BLaER1 treated with 17β-estradiol and CSF1 and Interleukin-3, amounts not matched to agents 10 nM and 100 nM (cell line): ENCODE measurements around the gene RPS14.

ENCODE experiments used
- H3K27ac ChIP-seq, 11 experiments: shearing (Covaris generic); formaldehyde crosslinking; 2 replicates each; pipeline ENCODE4 v1.8.1; 2022
- H3K27me3 ChIP-seq, 11 experiments: shearing (Covaris generic); formaldehyde crosslinking; 2 replicates each; pipeline ENCODE4 v1.8.1; 2022
- H3K36me3 ChIP-seq, 11 experiments: shearing (Covaris generic); formaldehyde crosslinking; 2 replicates each; pipeline ENCODE4 v1.8.1; 2022
- H3K4me1 ChIP-seq, 10 experiments: shearing (Covaris generic); formaldehyde crosslinking; 2 replicates each; pipeline ENCODE4 v1.8.1; 2022
- H3K4me2 ChIP-seq, 11 experiments: shearing (Covaris generic); formaldehyde crosslinking; 2 replicates each; pipeline ENCODE4 v1.8.1; 2022
- H3K4me3 ChIP-seq, 10 experiments: shearing (Covaris generic); formaldehyde crosslinking; 2 replicates each; pipeline ENCODE4 v1.8.1; 2022
- H3K9ac ChIP-seq, 11 experiments: shearing (Covaris generic); formaldehyde crosslinking; 2 replicates each; pipeline ENCODE4 v1.8.1; 2022
- H3K9me3 ChIP-seq, 11 experiments: shearing (Covaris generic); formaldehyde crosslinking; replicated peaks in 1 of 11; 2 replicates each; pipeline ENCODE4 v1.8.1; 2022
- H4K20me1 ChIP-seq, 11 experiments: shearing (Covaris generic); formaldehyde crosslinking; 2 replicates each; pipeline ENCODE4 v1.8.1; 2022
- Cebpa-rat ChIP-seq, 11 experiments: shearing (Covaris generic); IDR thresholded peaks; 2 replicates each; pipeline ENCODE4 v1.8.1; 2022

RPS14 gene

DNA sequence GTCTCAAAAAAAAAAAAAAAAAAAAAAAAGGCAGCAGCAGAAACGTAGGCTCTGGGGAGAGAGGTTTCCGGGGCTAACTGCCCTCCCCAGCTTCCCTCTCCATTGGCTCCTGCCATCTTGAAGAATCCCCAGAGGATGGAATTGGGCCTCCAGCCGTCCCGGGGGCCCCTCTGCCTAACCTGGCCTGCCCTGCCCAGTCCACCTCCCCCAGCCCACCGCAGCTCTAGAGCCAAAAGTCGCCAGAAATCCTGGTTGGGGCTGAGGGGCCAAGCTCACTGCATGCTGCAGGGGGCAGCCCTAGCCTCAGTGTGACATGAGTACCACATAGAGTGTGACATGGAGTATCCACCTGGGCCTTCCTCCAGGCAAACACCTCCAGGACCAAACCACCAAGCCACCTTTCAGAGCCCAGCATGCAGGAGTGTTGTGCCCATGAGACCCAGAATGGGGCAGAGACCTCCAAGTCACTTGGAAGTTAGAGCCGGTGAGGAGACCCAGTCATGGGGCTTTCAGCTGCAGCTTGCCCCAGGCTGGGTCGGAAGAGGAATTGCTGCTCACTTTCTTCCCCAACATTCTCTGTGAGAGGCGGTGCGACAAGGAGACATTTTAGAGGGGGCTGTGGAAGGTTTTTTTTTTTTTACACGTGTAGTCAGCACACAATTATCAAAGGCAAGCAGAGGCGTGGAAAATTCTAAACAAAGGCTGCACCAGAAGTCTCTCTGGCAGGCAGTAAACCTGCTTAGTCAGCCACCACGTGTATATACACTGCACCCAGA is 54.4 kb downstream of the RPS14 start:
- no peaks in the 10 kb centered on the region for H3K27me3 ChIP-seq
- peak overlapping the region in 3 of 11 experiments; percentile 22 to 40 (median 26); a peak in 4 of 22 replicates for H3K27ac ChIP-seq
- H3K4me3 ChIP-seq, result no peak overlapping the region
- peaks cover under 1 to 38% (median 13%) of the 10 kb centered on the region in 10 experiments; a peak in 14 of 20 replicates for H3K4me1 ChIP-seq
- H3K4me2 ChIP-seq, result peak overlapping the region in 2 of 11 experiments; percentile 20 to 23; a peak in 2 of 22 replicates
- peaks cover 96 to 100% (median 99%) of the 10 kb centered on the region in 11 experiments for H3K36me3 ChIP-seq
- TF ChIP-seq Cebpa-rat (IDR thresholded peaks at IDR 0.05), result no peak
- H4K20me1 ChIP-seq, result peaks cover 3 to 94% (median 56%) of the 10 kb centered on the region in 11 experiments; a peak in 20 of 22 replicates
- no peak overlapping the region; a peak in 1 of 22 replicates for H3K9ac ChIP-seq
- no peaks in the 10 kb centered on the region for H3K9me3 ChIP-seq

GRCh38 chr5:150394131-150394530 is 55.4 kb downstream of the RPS14 start:
- TF ChIP-seq Cebpa-rat (IDR thresholded peaks at IDR 0.05), result no peak
- Histone ChIP-seq H3K27me3 (no peaks in the 10 kb centered on the region), H3K9me3 (no peaks in the 10 kb centered on the region), H3K27ac (peak overlapping the region in 3 of 11 experiments; percentile 11 to 32 (median 19); a peak in 1 of 22 replicates), H3K4me1 (peaks cover 0 to 30% (median 13%) of the 10 kb centered on the region in 10 experiments; a peak in 14 of 20 replicates), H3K36me3 (peaks cover 96 to 100% (median 99%) of the 10 kb centered on the region in 11 experiments), H3K4me3 (no peak overlapping the region), H4K20me1 (peaks cover 0 to 94% (median 47%) of the 10 kb centered on the region in 11 experiments; a peak in 20 of 22 replicates), H3K4me2 (peak overlapping the region in 4 of 11 experiments; percentile 1 to 34 (median 22); a peak in 4 of 22 replicates), H3K9ac (0 out of 22 replicates have a peak overlapping the region, but pooled peaks of 2 of the 11 experiments have one; percentile 14 to 38)

DNA sequence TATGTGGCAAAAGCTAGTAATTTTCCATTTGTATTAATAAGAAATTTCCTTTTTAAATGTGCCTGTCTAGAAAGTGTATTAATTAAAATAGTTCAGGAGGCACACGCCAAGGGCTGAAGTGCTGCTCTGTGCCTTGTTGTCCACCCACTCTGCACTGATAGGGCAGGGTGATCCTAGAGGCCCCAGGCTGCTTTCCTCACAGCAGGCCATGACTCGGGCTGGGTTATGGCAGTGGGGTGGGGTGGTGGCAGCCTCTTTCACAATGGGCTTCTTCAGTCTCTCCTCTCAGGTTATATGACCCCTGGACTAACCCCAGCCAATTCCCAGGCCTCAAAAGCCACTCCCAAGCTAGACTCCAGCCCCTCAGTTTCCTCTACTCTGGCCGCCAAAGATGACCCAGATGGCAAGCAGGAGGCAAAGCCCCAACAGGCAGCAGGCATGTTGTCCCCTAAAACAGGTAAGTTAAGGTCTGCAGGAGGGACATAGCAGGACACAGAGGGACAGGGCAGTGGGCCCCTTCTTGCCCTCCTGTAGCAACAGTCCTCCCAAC is 56.4 kb downstream of the RPS14 start:
- H3K4me2 ChIP-seq, result no peak overlapping the region
- H3K27me3 ChIP-seq, result no peaks in the 10 kb centered on the region
- H3K27ac ChIP-seq, result no peak overlapping the region; a peak in 1 of 22 replicates
- H3K4me3 ChIP-seq, result no peak overlapping the region
- H4K20me1 ChIP-seq, result peaks cover 0 to 89% (median 38%) of the 10 kb centered on the region in 11 experiments; a peak in 16 of 22 replicates
- peaks cover 0 to 25% (median 11%) of the 10 kb centered on the region in 10 experiments; a peak in 13 of 20 replicates for H3K4me1 ChIP-seq
- H3K9me3 ChIP-seq, result no peaks in the 10 kb centered on the region
- H3K36me3 ChIP-seq, result peaks cover 96 to 100% (median 99%) of the 10 kb centered on the region in 11 experiments
- no peak for TF ChIP-seq Cebpa-rat (IDR thresholded peaks at IDR 0.05)
- no peak overlapping the region for H3K9ac ChIP-seq

GRCh38 chr5:150392680-150393079 is 56.9 kb downstream of the RPS14 start:
- Histone ChIP-seq H3K27ac (no peak overlapping the region; a peak in 1 of 22 replicates), H3K27me3 (no peaks in the 10 kb centered on the region), H4K20me1 (peaks cover 0 to 88% (median 38%) of the 10 kb centered on the region in 11 experiments; a peak in 16 of 22 replicates), H3K9me3 (no peaks in the 10 kb centered on the region), H3K36me3 (peaks cover 97 to 100% (median 99%) of the 10 kb centered on the region in 11 experiments), H3K4me2 (no peak overlapping the region), H3K4me1 (peaks cover 0 to 25% (median 8%) of the 10 kb centered on the region in 10 experiments; a peak in 12 of 20 replicates), H3K9ac (no peak overlapping the region), H3K4me3 (no peak overlapping the region)
- TF ChIP-seq Cebpa-rat (IDR thresholded peaks at IDR 0.05), result no peak
